BLaER1 (cell line): ENCODE data around the gene PRSS3.
"Not testable (repeated sequence)": the region's sequence is repeated elsewhere in the genome, so short reads cannot be mapped to it uniquely, and the experiment has no call there.

ENCODE experiments used
- H3K27ac ChIP-seq: shearing (Covaris generic); formaldehyde crosslinking; 2 replicates; pipeline ENCODE4 v1.8.1; 2022
- H3K27me3 ChIP-seq: shearing (Covaris generic); formaldehyde crosslinking; 2 replicates; pipeline ENCODE4 v1.8.1; 2022
- H3K36me3 ChIP-seq: shearing (Covaris generic); formaldehyde crosslinking; 2 replicates; pipeline ENCODE4 v1.8.1; 2022
- H3K4me1 ChIP-seq: shearing (Covaris generic); formaldehyde crosslinking; 2 replicates; pipeline ENCODE4 v1.8.1; 2022
- H3K4me2 ChIP-seq: shearing (Covaris generic); formaldehyde crosslinking; 2 replicates; pipeline ENCODE4 v1.8.1; 2022
- H3K4me3 ChIP-seq: shearing (Covaris generic); formaldehyde crosslinking; 2 replicates; pipeline ENCODE4 v1.8.1; 2022
- H3K9ac ChIP-seq: shearing (Covaris generic); formaldehyde crosslinking; 2 replicates; pipeline ENCODE4 v1.8.1; 2022
- H3K9me3 ChIP-seq: shearing (Covaris generic); formaldehyde crosslinking; 2 replicates; pipeline ENCODE4 v1.8.1; 2022
- H4K20me1 ChIP-seq: shearing (Covaris generic); formaldehyde crosslinking; 2 replicates; pipeline ENCODE4 v1.8.1; 2022
- Cebpa-rat ChIP-seq: shearing (Covaris generic); IDR thresholded peaks from 2 replicates; pipeline ENCODE4 v1.8.1; 2022

Gene PRSS3

DNA sequence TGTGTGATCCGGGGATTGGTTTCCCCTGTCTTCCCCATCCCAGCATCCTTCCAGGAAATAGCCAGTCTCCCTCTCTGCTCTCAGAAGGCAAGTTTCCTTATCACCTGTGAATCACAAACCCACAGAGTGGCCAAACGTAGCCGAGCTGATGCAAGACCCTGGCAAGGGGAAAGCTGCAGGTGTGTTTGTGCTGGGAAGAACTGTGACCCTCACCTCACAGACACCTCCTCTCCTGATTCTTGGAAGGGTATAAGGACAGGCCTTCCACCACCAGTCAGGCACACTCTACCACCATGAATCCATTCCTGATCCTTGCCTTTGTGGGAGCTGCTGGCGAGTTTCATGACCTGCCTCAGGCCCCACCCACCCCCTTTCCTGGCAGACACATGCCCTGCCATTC lies at the start of gene PRSS3:
Gene PRSS3, plus strand, starts transcription at position 281 of the 400 bp plus-strand sequence. Its CDS starts 13 bp downstream, at position 294.
- Histone ChIP-seq H3K27ac (no peak within 1 kb of the TSS), H4K20me1 (no peaks in the 10 kb centered on the region), H3K4me2 (no peak within 1 kb of the TSS), H3K9ac (no peak within 1 kb of the TSS), H3K4me1 (no peaks in the 10 kb centered on the region), H3K4me3 (no peak within 1 kb of the TSS), H3K9me3 (no peaks in the 10 kb centered on the region), H3K27me3 (no peaks in the 10 kb centered on the region; the same call in 1 of the 2 replicates), H3K36me3 (no peaks in the 10 kb centered on the region)
- no peak for TF ChIP-seq Cebpa-rat

- Histone ChIP-seq H3K36me3 (no peaks in the 10 kb centered on the region), H3K9me3 (peaks cover 9% of the 10 kb centered on the region; the same call in 1 of the 2 replicates), H3K4me2 (no peak overlapping the region), H4K20me1 (no peaks in the 10 kb centered on the region), H3K4me3 (no peak overlapping the region), H3K4me1 (no peaks in the 10 kb centered on the region), H3K27me3 (no peaks in the 10 kb centered on the region), H3K9ac (no peak overlapping the region), H3K27ac (no peak overlapping the region)
- TF ChIP-seq Cebpa-rat = no peak
Measured at GRCh38 chr9:33748633-33749304, 46.6 kb upstream of the PRSS3 start.

DNA sequence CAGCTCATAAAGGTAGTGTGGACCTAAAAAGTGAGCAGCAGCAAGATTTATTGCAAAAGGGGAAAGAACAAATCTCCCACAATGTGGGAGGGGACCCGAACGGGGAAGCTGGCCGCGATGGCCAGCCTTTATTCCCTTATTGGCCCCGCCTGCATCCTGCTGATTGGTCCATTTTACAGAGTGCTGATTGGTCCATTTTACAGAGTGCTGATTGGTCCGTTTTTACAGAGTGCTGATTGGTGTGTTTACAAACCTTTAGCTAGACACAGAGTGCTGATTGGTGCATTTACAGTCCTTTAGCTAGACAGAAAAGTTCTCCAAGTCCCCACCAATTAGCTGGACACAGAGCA lies 46.1 kb upstream of the PRSS3 start:
- not testable (repeated sequence) for H3K4me3 ChIP-seq, H3K4me1 ChIP-seq, H3K27me3 ChIP-seq, H3K27ac ChIP-seq, H3K9ac ChIP-seq, H4K20me1 ChIP-seq, H3K9me3 ChIP-seq, H3K36me3 ChIP-seq, H3K4me2 ChIP-seq

DNA sequence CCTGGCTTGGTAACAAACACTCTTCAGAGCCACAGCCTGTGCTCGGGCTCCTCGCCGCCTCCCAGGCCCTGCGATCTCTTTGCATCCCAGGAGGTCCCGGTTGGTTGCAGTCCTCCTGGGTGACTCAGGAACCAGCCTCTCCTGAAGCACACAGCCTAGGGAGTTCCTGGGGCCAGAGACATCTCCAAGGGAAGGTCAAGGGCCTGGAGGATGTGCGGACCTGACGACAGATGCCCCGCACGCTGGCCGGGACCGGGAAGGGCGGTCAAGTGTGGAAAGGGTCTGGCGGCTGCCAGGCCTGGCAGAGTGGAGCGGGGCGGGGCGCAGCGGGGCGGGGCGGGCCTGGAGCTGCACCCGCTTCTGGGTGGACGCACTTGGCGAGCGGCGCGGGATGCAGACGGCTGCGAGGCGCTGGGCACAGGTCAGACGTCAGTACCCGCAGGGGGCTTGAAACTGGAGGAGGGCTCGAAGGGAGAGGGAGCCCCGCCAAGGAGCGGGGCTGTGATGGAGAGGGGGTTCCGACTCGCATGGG lies 45.0 kb upstream of the PRSS3 start:
- Histone ChIP-seq H3K4me2 (no peak overlapping the region), H3K9me3 (peaks cover 9% of the 10 kb centered on the region; the same call in 1 of the 2 replicates), H3K9ac (no peak overlapping the region), H3K27me3 (no peaks in the 10 kb centered on the region), H3K4me1 (no peaks in the 10 kb centered on the region), H3K27ac (no peak overlapping the region), H4K20me1 (no peaks in the 10 kb centered on the region), H3K36me3 (no peaks in the 10 kb centered on the region), H3K4me3 (no peak overlapping the region)
- no peak for TF ChIP-seq Cebpa-rat

DNA sequence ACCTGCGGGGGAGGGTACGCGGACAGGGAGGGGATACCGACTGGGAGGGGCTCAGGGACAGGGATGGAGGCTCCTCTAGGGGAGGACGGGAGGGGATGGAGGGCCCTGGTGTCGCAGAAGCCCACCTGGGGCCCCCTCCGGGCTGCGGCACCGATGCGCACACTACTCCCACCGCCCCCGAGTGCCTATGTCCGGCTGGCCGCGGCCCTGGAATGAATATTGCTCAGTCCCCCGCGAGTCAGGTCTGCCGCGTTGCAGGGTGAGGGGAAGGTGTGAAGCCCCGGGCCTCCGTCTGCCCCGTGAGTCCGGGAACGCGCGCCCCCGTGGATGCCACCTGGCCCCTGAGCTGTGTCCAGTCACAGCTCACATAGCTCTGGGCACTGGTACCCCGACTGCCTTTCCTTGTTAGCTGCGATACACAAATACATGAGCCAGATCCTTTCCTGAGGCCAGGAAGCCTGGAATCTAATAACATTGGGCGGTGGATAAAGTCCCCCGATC lies 44.5 kb upstream of the PRSS3 start:
- no peak overlapping the region for H3K4me3 ChIP-seq
- TF ChIP-seq Cebpa-rat = no peak
- H3K4me1 ChIP-seq = no peaks in the 10 kb centered on the region
- no peak overlapping the region for H3K9ac ChIP-seq
- no peaks in the 10 kb centered on the region for H3K36me3 ChIP-seq
- peaks cover 9% of the 10 kb centered on the region; the same call in 1 of the 2 replicates for H3K9me3 ChIP-seq
- no peaks in the 10 kb centered on the region for H4K20me1 ChIP-seq
- H3K27me3 ChIP-seq = no peaks in the 10 kb centered on the region
- H3K27ac ChIP-seq = no peak overlapping the region
- H3K4me2 ChIP-seq = no peak overlapping the region

DNA sequence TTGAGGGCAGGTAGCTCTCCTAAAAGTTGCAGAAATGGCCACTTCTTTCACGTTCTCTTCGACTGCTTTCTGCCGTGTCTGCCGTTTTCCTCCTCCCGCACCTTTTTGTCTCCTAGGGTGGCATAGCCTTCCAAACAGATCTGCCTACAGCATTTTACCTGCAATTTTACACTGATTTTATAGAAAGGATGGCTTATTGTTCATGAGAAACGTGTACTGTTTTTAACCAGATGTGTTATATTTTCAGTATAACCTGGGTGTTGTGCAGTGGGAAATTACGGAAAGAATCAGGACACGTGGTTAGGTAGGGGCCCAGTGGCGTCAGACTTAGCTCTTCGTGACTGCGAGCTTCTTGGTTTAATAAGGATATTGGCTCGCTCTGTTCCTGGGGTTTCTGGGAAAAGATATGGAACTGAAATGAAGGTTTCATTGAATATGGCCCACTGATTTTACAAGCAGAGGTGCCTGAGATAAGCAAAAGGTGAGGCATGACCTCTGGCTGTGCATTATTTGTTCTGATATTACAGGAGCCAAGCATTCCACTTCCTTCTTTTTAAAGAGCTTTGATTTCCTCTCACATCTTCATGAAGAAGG lies 43.7 kb upstream of the PRSS3 start:
- no peak overlapping the region for H3K4me3 ChIP-seq
- H3K27ac ChIP-seq = no peak overlapping the region
- no peak for TF ChIP-seq Cebpa-rat
- no peaks in the 10 kb centered on the region for H4K20me1 ChIP-seq
- no peaks in the 10 kb centered on the region for H3K36me3 ChIP-seq
- no peaks in the 10 kb centered on the region for H3K27me3 ChIP-seq
- peaks cover 9% of the 10 kb centered on the region; the same call in 1 of the 2 replicates for H3K9me3 ChIP-seq
- H3K4me1 ChIP-seq = no peaks in the 10 kb centered on the region
- H3K4me2 ChIP-seq = no peak overlapping the region
- no peak overlapping the region for H3K9ac ChIP-seq

DNA sequence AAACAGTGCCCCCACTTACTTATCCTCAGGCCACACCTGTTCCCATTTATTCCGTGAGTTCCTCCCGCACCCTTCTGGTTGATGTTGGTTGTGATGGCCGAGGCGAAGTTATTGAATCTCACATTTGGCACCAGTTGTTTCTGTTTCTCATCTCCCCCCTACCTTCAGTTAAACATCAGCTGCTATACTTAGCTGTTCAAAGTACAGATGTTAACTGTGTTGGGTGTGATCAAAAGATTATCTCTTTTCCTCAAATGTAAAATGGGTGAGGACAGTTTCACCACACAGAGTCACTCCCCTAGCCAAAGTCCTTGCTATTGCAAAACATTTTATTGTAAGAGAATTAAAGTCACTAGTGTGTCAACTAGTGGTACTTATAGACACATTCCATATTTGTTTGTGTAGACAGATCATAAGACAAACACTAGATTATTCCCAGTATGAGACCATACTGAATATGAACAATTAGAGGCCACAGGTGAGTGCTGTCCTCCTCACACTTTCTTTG lies 43.2 kb upstream of the PRSS3 start:
- no peak for TF ChIP-seq Cebpa-rat
- Histone ChIP-seq H3K36me3 (no peaks in the 10 kb centered on the region), H3K27me3 (no peaks in the 10 kb centered on the region), H4K20me1 (no peaks in the 10 kb centered on the region), H3K9me3 (peaks cover 9% of the 10 kb centered on the region; the same call in 1 of the 2 replicates), H3K27ac (no peak overlapping the region), H3K9ac (no peak overlapping the region), H3K4me2 (no peak overlapping the region), H3K4me3 (no peak overlapping the region), H3K4me1 (no peaks in the 10 kb centered on the region)

DNA sequence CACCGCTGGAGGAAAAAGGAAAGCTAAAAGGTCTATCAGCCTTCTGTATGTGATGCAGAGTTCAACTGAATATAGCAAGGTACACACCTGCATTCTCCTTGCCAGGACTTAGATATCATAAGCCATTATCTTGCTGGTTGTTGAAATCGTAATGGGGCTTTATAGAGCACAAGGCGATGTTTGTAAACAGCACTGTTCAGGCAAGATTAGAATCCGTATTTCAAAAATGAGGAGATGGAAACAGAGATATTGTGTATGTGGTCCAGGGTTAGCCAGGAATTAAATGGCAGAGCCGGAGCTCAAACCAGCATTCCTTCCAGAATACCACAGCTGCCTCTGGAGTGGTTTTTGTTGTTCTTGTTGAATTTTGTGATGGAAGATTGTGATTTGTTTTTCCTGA lies 42.6 kb upstream of the PRSS3 start:
- H3K36me3 ChIP-seq, H3K9ac ChIP-seq, H3K27ac ChIP-seq, H3K4me2 ChIP-seq, H3K9me3 ChIP-seq, H3K27me3 ChIP-seq, H3K4me3 ChIP-seq, H3K4me1 ChIP-seq, H4K20me1 ChIP-seq: not testable (repeated sequence)

DNA sequence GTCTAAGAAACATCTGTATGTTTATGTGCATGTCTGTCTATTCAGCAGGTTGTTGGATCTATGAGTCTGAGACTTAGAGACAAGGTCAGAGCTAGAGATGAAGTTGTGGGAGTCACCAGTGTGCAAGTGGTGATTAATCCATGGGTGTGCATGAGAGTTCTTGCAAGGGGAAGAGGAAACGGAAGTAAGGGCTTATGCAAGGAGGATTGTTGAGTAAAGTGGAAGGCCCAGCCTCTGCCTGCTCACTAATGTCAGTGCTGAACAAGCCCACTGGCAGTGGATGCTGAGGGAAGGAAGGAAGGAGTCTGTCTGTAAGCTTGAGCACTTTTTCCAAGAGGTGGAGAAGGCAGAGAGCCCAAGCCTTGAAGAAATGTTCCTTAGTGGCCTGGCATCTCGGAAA lies 35.7 kb upstream of the PRSS3 start:
- H3K36me3 ChIP-seq, H3K27ac ChIP-seq, H4K20me1 ChIP-seq, H3K4me3 ChIP-seq, H3K4me2 ChIP-seq, H3K9ac ChIP-seq, H3K27me3 ChIP-seq, H3K4me1 ChIP-seq, H3K9me3 ChIP-seq: not testable (repeated sequence)

- no peak overlapping the region for H3K27ac ChIP-seq
- no peak overlapping the region for H3K4me3 ChIP-seq
- no peaks in the 10 kb centered on the region for H3K9me3 ChIP-seq
- H4K20me1 ChIP-seq = no peaks in the 10 kb centered on the region
- H3K4me2 ChIP-seq = no peak overlapping the region
- no peak overlapping the region for H3K9ac ChIP-seq
- H3K4me1 ChIP-seq = no peaks in the 10 kb centered on the region
- no peaks in the 10 kb centered on the region for H3K27me3 ChIP-seq
- TF ChIP-seq Cebpa-rat = no peak
- no peaks in the 10 kb centered on the region for H3K36me3 ChIP-seq
Measured at GRCh38 chr9:33762343-33762742, 33.0 kb upstream of the PRSS3 start.

DNA sequence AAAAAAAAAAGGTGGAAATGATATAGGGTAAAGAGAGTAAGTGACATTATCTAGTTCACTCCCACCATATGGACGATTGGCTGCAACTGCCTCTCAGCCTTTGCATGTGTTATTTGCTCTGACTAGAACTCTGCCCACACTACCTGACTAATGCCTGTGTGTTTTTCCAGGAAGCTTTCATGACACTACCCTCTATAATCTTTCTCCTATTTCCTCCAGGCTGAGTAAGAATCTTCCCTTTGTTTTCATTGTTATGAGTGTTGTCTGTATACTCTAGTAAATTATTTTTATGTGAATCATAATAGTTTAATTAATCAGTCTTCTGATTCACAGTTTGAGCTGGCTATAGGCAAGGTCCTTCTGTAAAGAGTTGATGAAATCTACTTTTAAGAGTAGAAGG lies 31.7 kb upstream of the PRSS3 start:
- not testable (repeated sequence) for H3K27ac ChIP-seq, H3K4me1 ChIP-seq

More for the DNA sequence above, 31.7 kb upstream of the PRSS3 start:
- not testable (repeated sequence) for H3K36me3 ChIP-seq, H3K27me3 ChIP-seq, H4K20me1 ChIP-seq, H3K9ac ChIP-seq, H3K9me3 ChIP-seq, H3K4me3 ChIP-seq, H3K4me2 ChIP-seq
